DMS 273 treated with DMSO at 0.1 percent for 48 hours (cell line): ENCODE data around the gene IL1A.

Source experiments
- DNase-seq: peaks from one replicate; lab custom pipeline; 2025; lab: John Stamatoyannopoulos, UW

Gene IL1A

DNA sequence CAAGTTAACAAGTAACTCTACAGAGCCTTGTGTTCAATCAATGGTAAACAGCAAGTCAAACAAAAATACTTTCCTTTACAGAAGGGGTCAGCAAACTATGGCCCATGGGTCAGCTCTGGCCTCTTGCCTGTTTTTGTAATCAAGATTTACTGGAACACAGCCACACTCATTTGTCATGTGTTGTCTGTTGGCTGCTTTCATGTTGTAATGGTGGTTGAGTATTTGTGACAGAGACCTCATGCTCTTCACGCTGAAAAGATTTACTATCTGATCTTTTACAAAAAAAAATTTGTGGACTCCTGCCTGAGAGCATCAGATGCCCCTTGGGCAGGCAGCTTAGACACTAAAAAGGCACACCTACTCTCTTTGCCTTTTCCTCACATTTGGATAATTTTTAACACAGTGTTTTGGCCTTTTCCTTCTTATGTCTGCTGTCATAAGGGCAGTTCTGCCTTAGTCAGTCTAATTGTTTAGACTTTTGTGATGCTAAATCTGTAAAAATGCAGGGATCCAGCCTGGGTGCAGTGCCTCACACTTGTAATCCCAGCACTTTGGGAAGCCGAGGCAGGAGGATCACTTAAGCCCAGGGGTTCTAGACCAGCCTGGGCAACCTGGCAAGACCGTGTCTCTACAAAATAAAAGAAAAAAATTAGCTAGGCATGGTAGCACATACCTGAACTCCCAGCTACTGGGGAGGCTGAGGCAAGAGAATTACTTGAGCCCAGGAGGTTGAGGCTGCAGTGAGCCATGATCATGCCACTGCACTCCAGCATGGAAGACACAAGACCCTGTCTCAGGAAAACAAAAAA, 34.0 kb upstream of the IL1A start:
- no peak for DNase-seq

DNA sequence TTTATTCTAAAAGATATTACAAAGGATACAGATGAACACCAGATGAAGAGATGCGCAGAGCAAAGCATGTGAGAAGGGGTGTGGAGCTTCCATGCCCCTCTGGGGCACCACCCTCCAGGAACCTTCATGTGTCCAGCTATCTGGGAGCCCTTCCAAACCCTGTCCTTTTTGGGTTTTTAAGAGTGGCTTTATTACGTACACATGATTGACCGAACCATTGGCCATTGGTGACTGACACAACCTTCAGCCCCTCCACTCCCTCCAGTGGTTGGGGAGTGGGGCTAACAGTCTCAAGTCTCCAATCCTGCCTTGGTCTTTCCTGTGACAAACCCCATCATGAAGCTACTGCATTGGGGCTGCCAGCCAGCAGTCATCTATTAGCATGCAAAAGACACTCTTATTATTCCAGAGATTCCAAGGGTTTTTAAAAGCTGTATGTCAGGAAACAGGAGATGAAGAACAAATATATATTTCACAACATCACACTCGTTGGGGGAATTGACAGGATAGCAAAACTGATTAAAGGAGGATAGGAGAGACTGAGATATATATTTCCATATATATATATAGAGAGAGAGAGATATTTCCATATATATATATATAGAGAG, 32.9 kb upstream of the IL1A start:
- DNase-seq: no peak

DNA sequence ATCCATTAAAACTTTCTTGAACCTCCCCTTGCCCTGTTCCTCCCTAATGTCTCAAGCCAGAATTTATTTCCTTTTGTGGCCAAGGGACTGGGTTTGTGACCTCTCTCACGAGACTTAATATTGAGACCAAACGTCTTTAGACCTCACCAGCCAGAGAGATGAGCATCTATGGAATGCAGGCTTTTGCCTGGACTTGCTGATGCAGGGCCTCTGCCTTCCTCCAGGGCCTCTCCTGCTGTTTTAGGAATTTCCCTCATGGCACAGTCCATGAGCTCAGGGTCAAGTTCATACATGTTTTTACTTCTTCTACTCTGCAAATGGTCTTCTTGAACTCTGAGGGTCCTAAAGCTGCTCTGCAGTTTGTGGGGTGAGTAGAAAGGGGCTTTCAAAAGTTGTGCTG, 30.0 kb upstream of the IL1A start:
- no peak for DNase-seq

DNA sequence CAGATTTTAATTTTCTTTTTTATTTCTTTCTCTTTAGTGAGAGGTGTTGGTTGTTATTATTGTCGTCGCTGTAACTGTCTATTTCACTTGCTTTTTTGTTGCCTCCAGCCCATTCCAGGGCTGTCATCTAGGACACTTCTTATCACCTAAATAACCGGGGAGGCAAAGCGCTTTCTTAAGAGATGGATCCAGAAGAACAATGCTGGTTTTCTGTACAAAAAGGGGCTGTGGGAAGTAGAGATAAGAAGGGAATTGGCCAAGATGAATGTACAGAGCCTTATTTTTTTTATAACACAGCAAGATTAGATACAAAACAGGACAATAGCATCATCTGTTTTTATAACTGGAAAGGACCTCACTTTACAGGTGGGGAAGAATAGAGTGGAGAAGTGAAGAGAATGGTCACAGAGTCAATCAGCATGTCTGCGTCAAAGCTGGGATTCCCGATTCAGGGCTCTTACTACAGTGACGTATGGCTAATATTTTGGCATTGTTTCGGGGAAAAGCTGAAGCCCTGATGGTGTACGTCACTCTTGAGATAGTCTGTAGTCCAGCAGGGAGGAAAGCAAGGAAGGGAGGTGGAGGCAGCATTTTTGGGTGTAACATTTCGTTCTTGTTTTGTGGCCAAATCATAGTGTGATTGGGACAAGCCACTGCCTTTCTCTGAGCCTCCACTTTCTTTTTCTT, 29.1 kb upstream of the IL1A start:
- DNase-seq: no peak

DNA sequence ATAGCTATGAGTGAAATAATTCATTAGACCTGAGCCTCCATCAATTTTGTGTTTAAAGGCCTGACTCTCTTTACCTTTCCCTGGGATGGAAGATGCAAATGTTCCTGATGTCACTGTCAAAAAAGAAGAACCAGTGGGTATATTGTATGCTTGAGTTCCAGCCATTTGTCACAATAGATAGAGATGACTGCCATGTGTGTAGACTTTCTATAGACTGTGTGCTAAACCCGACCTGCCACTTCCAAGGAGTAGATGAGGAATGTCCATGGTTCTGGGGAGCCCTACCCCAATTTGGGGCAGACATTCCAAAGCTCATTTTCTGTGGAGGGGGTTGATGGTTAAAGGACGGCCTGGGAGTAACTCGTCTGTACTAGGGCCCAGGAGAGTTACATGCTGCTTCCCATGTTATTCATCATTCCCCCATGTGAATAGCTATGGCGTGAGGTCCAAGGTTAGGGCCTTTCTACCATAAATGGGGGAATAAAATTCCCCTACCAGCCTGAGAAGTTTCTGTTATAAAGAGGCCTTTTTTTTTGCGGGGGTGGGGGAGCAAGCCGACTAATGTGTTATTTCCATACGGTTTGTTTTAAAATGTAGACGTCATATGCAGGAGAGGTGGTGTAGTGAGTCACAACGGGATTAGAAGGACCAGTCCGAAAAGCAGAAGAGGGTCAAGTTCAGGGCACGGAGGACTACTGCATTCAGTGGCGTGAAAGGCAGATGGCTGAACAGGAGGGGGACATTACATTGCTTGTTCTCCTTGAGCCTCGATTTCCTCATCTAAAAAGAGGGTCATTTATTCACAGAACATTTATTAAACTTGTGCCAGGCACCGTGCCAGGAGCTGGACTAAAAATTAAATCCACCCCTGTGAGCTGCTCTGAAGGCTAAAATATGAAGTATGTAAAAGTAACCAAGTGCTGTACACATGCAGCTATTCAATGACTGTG, 28.3 kb upstream of the IL1A start:
- DNase-seq: no peak

DNA sequence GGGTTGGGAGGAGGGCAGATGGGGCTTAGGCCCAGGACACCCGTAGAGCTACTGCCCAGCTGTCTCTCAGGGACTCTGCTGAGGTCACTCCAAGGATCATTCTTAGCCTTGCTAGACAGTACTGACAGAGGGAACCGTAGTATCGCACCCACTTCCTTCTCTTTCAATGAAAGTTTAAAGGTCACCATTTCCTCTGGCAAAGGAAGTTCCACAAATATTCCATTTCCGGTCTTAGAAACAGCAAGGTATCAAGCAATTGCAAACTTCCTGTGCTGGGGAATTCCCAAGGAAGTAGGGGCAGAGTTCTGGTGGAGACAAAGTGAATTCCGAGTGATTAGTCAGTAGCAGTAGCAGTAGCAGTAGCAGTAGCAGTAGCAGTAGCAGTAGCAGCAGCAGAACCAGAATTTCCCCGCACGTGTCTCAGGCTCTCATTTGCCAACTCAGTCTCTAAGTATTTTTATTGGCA, 27.6 kb upstream of the IL1A start:
- no peak for DNase-seq

DNA sequence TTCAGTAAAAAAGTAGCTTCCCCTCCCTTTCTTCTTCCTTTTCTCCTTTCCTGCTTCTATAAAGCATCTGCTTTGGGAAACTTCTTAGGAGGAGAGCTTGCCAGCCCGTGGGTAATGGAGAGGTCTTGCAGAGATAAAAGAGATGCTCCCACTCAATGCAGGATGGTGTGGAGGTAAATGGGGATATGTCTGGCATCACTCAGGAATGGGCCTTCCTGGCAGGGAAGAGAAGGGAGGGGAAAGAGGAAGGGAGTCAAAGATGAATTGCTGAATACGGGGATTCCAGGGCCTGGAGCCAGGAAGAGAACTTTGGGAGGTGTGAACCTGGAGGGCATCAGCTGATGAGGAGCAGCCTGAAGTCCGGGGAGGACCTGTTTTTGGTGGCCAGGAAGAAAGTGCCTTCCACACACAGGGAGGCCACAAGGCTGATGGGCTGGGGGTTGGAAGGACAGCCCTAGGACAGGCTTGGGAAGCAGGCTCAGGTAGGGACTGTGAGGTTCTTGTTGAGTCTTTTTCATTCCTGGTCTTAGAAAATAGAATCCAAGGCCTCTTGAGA, 27.1 kb upstream of the IL1A start:
- DNase-seq: no peak

DNA sequence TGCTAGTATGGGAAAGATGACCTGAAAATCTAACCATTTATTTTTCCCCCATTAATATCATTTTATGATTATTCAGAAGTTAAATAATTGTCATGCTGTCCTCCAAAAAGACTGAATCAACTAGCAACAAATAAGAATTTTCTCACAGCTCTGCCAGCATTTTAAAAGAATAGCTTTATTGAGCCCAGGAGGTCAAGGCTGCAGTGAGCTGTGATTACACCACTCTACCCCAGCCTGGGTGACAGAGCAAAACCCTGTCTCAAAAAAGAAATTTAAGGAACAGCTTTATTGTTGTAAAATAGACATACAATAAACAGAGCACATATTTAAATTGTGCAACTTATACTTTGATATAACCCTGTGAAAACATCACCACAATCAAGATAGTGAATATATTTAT, 24.8 kb upstream of the IL1A start:
- DNase-seq: no peak

DNA sequence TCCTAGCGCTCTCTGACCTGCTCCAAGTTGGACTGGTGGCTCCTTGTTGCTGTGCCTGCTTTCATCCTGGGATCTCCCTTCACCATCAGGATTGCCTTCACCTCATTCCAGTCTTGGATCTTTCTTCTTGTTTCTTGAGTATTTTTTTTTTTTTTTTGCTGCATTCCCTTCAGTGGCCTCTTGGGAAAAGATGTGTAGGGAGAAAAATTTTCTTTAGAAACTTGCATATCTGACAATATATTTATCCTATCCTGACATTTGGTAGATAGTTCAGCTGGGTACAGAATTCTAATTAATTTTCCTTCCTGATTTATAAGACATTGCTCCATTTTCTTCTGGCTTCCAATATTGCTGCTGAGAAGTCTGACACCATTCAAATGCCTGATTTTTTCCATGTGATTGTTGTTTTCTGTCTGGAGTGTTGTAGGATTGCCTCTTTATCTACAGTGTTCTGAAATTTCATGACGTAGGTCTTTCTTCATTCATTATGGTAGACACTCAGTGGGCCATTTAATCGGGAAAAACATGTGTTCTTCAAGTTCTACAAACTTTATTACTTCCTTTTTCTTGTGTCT, 23.0 kb upstream of the IL1A start:
- no peak for DNase-seq

DNA sequence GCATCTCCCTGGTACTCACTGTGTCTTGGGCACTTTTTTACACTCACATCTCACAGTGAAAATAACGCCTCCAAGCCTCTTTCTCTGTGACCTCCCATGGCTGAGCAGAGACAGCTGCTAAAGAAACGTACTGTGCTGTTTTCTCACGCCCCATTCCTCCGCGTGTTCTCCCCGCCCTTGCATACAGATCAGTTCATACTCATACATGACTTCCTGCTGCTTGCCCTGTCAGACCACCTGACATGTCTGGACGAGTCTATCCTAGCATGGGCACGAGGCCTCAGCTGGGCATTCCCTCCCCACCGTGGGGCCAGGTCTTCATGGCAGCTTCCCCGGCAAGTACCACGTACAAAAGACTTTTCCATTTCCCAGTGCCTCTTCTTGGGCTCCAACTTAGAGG, 21.2 kb upstream of the IL1A start:
- DNase-seq: no peak

DNA sequence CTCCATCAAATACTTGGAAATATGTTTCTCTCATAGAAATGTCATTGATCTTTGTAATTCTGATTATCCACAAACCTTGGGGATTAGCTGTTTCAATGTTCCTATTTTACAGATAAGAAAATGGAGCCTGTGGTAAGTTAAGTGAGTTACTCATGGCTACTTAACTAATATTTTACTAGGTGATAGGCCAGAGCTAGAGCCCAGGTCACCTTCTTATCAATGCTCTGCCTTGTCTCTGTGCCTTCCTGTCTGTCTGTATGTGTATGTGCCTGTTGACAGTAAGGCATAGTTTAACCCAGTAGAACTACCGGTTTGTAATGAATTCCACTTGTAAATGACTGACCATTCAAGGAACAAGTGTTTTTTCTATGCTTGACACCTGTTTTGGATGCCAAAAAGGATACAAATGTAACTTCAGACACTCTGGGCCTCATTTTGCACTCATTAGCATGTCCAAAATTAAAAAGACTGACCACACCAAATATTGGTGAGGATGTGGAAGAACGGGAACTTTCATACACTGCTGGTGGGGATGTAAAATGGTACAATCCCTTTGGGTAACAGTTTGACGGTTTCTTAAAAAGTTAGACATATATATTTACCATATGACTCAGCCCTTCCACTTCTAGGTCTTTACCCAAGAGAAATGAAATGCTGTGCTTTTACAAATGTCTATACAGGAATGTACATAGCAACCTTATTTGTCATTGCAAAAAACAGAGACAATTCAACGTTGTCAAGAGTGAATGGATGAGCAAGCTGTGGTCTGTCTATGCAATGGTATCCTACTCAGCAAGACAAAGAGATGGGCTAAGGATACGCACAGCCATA, 19.6 kb upstream of the IL1A start:
- DNase-seq: no peak

DNA sequence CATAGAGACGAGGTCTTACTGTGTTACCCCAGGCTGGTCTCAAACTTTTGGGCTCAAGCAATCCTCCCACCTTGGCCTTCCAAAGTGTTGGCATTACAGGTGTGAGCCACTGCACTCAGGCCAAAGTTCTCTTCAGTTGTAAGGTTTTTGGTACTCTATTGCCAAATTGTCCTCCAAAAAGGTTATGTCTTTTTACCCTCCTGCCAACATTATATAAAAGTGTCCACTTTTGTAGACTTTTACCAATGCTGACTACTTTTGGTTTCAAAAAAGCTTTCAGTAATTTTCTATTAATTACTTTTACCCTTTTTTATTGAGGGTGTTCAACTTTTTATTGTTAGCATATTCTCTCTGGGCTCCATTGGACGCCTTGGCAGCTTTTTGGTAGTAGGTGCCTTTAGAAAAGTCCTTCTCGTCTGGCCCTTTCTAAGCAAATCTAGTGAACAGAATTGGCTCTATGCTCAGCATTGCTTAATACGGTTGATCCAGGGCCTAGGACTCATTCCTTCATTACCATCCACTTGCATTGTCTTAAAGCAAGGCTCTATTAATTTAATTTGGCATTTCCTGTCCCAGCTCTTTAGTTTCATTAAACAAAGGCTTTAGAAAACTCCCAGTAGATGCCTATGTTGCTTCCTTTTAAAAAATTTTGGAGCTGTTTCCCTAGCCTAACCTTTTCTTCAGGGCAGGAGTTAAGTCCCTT, 16.7 kb upstream of the IL1A start:
- no peak for DNase-seq

DNA sequence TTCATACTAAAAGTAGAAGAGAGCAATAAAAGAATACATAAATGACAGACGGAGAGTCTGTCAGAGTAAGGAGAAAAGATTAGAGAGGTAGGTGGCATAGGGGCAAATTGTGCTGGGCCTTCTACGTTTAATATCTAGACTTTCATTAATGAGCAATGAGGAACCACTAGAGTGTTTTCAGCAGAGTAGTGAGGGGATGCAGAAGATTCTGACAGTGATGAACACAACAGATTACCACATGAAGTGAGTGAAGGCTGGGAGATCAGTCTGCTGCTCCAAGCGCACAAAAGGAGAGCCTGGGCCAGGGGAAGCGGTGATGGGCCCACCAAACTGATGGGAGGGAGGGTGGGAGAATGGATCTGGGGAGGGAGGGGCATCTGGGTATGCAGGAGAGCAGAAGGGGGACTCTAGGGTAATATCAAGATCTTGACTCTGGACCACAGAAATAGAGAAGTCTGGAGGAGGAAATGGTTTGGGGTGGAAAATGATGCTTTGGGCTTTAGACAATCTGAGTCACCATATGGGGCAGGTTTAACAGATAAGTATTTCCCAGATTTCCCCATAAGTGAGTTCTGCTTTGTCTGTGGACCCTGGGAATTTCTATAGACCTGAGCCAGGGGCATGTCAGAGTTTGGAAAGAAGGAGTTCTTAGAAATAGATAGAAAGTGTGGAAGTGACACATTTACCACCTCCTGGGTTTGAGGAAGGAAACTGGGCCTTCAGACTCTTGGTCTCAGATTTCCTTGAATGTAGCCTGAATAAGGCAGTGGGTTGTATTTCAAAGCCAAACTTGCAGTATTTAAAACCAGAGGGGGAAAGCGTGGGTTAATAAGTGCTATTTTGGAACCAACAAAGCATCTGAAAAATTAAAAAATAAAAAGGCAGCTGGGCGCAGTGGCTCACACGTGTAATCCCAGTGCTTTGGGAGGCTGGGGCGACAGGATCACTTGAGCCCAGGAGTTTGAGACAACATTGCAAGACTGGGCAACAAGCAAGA, 15.0 kb upstream of the IL1A start:
- DNase-seq: no peak

DNA sequence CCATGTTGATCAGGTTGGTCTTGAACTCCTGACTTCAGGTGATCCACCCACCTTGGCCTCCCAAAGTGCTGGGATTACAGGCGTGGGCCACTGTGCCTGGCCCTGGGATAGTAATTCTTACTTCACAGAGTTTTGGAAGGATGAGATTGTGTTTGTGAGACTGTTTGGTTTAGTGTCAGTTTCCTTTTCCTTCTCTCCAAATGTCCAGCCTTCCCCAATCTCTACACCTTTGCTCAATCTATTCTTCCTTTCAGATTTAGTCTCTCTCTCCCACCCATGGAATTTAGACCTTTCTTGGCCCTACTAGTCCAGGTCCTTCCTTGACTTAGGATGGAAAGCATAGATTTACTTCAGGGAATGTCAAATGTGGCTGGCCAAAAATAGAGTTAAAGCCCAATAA, 12.2 kb upstream of the IL1A start:
- DNase-seq: no peak

DNA sequence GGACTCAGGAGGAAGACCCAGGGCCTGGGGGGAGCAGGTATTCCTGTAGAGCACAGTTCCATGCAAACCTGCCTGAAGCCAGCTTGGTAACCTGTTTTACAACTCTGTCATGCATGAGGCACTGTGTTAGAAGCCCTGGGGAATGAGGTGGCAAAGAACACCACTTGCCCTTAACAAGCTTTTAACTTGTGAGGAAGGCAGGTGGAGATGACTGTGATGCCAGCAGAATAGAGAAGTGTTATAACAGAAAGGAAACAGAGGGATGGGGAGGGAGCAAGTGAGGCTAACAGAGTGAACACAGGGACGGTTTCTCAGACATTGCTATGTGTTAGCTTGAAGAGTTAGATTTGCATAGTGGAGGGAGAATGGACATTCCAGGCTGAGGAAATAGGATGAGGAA, 11.5 kb upstream of the IL1A start:
- DNase-seq: no peak

DNA sequence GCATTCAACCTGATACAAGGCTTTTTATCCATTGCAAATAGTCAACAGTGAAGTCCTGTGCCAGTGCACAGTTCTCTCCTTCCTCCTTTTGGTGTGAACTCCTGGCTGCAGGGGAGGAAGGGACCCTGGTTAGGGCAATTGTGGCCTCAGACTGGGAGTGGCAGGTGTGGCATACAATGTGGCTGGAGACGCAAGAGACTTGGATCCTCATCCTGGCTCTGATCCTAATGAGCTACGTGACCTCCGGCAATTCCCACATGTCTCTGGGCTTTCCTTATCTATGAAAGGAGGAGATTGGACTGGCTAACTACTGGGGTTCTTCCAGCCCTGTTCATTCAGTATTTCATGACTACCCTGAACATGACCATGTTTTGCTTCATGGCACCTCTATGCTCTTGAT, 10.5 kb upstream of the IL1A start:
- DNase-seq: no peak

DNA sequence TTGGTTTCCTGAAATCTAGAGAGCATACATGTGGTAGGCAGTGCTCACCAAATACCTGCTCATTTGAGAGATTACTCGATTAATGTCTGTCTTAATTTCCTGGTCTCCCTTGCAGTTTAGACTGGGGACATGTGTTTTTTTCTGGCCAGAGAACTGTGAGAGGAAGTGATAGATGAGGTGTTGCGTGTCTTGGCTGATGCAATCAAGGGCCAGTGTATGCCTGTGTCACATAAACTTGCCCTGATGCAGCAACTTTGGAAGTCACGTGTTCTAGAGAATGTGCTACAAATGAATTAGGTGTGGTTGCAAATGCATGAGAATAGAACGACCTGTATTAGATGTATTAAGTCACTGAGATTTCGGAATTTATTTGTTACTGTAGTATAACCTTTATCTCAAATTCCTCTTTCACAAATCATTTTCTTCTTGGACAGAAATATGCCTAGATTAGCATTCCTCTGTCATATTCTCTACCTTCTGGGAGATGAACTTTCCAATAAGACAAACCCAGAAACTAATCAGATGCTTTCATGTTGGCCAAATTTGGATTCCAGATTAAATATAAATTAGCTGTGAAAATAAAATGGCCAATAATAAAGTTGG, 9.9 kb upstream of the IL1A start:
- DNase-seq: no peak

DNA sequence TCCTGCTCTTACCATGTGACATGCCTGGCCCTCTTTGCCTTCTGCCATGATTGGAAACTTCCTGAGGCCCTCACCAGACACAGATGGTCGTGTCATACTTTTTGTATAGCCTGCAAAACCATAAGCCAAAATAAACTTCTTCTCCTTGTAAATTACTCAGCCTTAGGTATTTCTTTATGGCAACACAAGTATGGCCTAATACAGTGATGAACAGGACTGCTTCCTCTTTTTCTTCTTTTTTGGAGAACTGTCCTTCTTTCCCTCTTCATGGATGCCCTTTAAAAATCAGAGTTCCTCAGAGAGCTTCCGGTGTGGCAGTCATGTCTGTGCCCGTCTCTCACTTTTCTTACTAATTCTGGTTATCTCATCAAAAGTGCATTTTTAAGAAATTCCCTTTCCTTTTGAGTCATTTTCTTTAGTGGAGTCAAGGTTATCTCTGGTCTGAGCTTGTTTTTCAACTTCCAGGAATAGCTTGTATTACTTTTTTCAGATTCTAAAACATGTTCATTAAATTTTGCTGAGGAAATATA, 9.2 kb upstream of the IL1A start:
- no peak for DNase-seq
